Mucosa of descending colon (tissue), 3 donors: Measurements from ENCODE around the gene PNLIPRP2. TPM values are rescaled to one million over a fixed set of nuclear protein-coding genes. Genes with fewer than 3 reads are reported as not detected.
A peak's percentile ranks its signal among the peaks of the same experiment; 100 is the strongest.

Source experiments
- ATAC-seq: fragments of 200-7000 bp; cut with Tn5 transposase; one replicate; pipeline ENCODE4 v1.9.1; 2020; ENCODE audit warnings: mild to moderate bottlenecking, moderate library complexity
- DNase-seq, 3 donors: peaks; one replicate each; pipeline ENCODE4 v3.0.0-alpha.2; 2020
- H3K36me3 ChIP-seq: fragments of 200-600 bp; one replicate; pipeline ENCODE4 v1.8.0; 2021; ENCODE audit warnings: low read depth, mild to moderate bottlenecking
- H3K4me1 ChIP-seq: fragments of 200-600 bp; one replicate; pipeline ENCODE4 v1.8.0; 2021; ENCODE audit warnings: low read depth, mild to moderate bottlenecking
- H3K4me3 ChIP-seq: fragments of 200-600 bp; one replicate; pipeline ENCODE4 v1.8.0; 2021; ENCODE audit warnings: mild to moderate bottlenecking
- H3K9me3 ChIP-seq: fragments of 200-600 bp; one replicate; pipeline ENCODE4 v1.8.0; 2021; ENCODE audit warnings: mild to moderate bottlenecking
- intact Hi-C, 2 donors: fragments of 100-400 bp; cut with DNase I in 1 of 2; cut with micrococcal nuclease in 1 of 2; formaldehyde crosslinking; loops; one replicate each; pipeline versions ENCODE4 v1.11.0 to v1.11.1; 2022; cut with DNase I, micrococcal nuclease
- total RNA-seq, 3 donors: library from RNA; stranded (reverse); fragmentation: NEBNext Ultra II Directional in 2 of 3; extraction: Animal tissue kit (Norgen Biotek cat#: 25700) in 2 of 3; gene quantifications; one replicate each; pipeline versions ENCODE4 v1.2.1 to v1.2.4, GENCODE V29; 2021 to 2023
- TF ChIP-seq, protein P1 (sequence below): fragments of 200-600 bp; IDR thresholded peaks from one replicate; pipeline ENCODE4 v1.8.0; 2022; ENCODE audit warnings: antibody characterized with exemption, mild to moderate bottlenecking
- donor health status: DM: no; HTN: no; CAD: no; lungs with moderate emphysema.
- donor health status: DM: no; HTN: no; CAD: no.
- donor health status: DM: no; HTN: yes; CAD: no.

PNLIPRP2 gene
- total RNA-seq, 3 donors from 2014 or later = 2.8 to 8.9 (median 2.8) TPM

DNA sequence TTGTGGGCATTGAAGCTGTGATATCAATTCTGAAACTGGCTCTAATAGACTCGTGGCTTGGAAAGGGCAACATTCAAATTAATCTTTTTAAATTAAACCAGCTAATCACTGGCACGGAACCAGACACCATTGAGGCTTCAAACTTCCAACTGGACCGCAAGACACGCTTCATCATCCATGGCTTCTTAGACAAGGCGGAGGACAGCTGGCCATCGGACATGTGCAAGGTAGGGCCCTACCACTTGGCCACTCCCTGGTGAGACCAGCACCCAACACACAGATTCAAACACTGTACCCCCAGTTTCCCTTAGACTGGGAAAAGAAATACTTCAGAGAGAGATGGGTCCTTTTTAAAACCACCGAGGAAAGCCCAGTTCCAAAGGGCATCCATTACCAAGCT is 5.1 kb downstream of the PNLIPRP2 start:
- no peaks in the 10 kb centered on the region for H3K36me3 ChIP-seq
- H3K4me3 ChIP-seq = no peak overlapping the region
- H3K9me3 ChIP-seq = no peaks in the 10 kb centered on the region
- DNase-seq = no peak
- H3K4me1 ChIP-seq = peaks cover 8% of the 10 kb centered on the region
- TF ChIP-seq, protein P1, sequence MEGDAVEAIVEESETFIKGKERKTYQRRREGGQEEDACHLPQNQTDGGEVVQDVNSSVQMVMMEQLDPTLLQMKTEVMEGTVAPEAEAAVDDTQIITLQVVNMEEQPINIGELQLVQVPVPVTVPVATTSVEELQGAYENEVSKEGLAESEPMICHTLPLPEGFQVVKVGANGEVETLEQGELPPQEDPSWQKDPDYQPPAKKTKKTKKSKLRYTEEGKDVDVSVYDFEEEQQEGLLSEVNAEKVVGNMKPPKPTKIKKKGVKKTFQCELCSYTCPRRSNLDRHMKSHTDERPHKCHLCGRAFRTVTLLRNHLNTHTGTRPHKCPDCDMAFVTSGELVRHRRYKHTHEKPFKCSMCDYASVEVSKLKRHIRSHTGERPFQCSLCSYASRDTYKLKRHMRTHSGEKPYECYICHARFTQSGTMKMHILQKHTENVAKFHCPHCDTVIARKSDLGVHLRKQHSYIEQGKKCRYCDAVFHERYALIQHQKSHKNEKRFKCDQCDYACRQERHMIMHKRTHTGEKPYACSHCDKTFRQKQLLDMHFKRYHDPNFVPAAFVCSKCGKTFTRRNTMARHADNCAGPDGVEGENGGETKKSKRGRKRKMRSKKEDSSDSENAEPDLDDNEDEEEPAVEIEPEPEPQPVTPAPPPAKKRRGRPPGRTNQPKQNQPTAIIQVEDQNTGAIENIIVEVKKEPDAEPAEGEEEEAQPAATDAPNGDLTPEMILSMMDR = no peak
- ATAC-seq = no peak
- intact Hi-C loops = no loop called here

DNA sequence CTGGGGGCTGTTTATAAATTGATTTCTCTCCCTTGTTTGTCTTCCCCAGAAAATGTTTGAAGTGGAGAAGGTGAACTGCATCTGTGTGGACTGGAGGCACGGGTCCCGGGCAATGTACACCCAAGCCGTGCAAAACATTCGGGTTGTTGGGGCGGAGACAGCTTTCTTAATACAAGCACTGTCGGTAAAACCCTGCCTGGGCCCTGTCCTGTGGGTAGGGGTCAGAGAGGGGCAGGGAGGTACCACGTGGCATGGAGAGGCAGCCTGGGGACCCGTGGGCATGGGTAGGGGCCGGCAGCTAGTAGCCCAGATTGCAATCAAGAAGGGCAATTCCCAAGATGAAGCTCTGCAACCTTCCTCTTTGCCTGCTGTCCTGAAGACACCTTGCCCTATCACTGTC is 6.1 kb downstream of the PNLIPRP2 start:
- Histone ChIP-seq H3K36me3 (no peaks in the 10 kb centered on the region), H3K4me3 (no peak overlapping the region), H3K9me3 (no peaks in the 10 kb centered on the region), H3K4me1 (no peaks in the 10 kb centered on the region)
- DNase-seq (no peak), ATAC-seq (no peak)
- TF ChIP-seq, protein P1 = no peak
- intact Hi-C loops = no loop called here

DNA sequence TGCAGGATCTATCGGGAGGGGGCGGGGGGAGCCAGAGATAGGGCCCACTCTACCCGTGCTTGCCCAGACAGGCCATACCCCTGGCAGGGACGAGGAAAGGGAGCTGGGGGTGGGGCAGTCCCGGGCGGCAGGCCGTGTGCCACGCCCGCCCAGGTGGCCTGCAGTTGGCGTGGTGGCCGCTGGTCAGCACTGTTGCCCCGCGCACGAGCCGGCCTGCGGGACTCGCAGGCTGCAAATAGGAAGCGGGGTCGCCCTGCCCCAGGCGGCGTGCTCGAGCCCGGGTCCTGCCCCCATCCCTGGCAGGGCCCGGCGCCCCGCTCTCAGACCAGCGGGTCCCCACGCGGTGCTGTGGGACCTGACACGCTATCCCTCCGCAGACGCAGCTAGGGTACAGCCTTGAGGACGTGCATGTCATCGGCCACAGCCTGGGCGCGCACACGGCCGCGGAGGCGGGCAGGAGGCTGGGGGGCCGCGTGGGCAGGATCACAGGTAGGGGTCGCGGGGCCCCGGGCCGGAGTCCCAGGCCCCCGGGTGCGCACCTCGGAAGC is 6.7 kb downstream of the PNLIPRP2 start:
- intact Hi-C loops = no loop called here
- DNase-seq (peak in 2 of 3 donors; percentile 70 to 72), ATAC-seq (peak; percentile 91)
- Histone ChIP-seq H3K4me1 (no peaks in the 10 kb centered on the region), H3K9me3 (no peaks in the 10 kb centered on the region), H3K4me3 (no peak overlapping the region), H3K36me3 (no peaks in the 10 kb centered on the region)
- TF ChIP-seq, protein P1 = peak; percentile 21

DNA sequence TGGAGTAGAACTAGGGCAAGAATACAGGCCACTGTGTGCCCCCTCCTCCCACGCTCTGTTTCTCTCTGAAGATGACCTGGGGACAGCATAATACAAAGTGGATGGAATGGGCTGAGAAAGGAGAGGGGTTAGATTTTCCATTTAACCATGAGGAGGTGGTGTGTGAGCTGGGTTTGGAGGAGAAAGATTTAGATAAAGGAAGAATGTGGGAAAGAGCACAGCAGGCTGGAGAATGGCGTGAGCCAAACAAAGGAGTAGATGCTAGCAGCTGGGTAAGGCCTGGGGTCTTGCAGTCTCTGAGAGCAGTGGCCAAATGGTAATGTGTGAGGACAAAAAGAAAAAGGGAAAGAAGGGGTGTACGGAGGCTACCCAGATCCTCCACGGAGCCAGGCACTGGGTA is 8.6 kb downstream of the PNLIPRP2 start:
- DNase-seq = no peak
- intact Hi-C loops = no loop called here
- H3K4me1 ChIP-seq = no peaks in the 10 kb centered on the region
- H3K36me3 ChIP-seq = no peaks in the 10 kb centered on the region
- H3K4me3 ChIP-seq = no peak overlapping the region
- ATAC-seq = no peak
- TF ChIP-seq, protein P1 = no peak
- no peaks in the 10 kb centered on the region for H3K9me3 ChIP-seq

DNA sequence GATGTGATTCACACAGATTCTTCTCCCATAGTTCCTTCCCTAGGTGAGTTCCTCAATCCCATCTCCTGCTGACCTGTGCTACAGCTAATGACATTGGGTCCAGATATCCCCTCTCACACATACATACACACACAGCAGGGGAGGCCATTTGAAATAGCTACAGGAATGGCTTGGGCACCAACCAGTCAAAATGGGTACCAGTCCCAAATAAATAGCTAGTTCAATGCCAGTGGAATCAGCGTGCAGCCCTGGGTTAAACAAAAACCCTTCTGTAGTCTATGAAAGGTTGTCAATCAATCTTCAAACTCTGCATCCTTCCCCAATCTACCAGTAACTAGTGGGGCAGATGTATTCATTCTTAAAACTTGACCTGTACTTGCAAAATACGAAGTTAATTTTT is 9.3 kb downstream of the PNLIPRP2 start:
- Histone ChIP-seq H3K36me3 (no peaks in the 10 kb centered on the region), H3K4me3 (no peak overlapping the region), H3K4me1 (no peaks in the 10 kb centered on the region), H3K9me3 (no peaks in the 10 kb centered on the region)
- intact Hi-C loops = no loop called here
- TF ChIP-seq, protein P1 = no peak
- DNase-seq = no peak
- ATAC-seq = no peak

DNA sequence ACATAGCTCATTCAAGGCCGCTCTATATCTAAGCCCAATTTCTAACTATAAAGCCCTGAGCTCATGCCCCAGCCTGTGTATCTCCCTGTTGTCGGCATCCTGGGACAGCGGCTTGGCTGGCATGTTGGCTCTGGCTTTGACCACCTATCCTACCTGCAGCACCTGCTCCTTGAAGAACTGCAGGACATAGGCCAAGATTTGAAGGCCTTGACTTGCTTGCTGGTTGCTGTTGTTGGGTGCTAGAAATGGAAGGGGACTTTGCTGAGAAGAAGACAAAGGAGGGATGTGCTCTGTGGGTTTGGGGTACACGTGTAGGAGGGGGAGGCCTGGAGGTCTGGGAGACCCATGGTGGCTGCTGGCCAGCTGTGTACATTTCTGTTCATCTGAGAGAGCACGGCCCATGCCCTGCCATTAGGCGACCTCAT is 11.1 kb downstream of the PNLIPRP2 start:
- TF ChIP-seq, protein P1 = no peak
- Histone ChIP-seq H3K9me3 (no peaks in the 10 kb centered on the region), H3K4me1 (no peaks in the 10 kb centered on the region), H3K36me3 (no peaks in the 10 kb centered on the region), H3K4me3 (no peak overlapping the region)
- intact Hi-C loops = no loop called here
- no peak for DNase-seq
- ATAC-seq = no peak
